SK-N-SH treated with all-trans-retinoic acid at 6 μM for 48 hours (cell line): ENCODE results near the gene GAP43.

Experiments used
- ARNTL ChIP-seq: fragments of 450-650 bp; formaldehyde crosslinking; IDR thresholded peaks from 2 replicates; pipeline ENCODE4 v1.5.0; 2020; ENCODE audit warnings: low read depth, mild to moderate bottlenecking, moderate library complexity, borderline replicate concordance

Gene GAP43

DNA sequence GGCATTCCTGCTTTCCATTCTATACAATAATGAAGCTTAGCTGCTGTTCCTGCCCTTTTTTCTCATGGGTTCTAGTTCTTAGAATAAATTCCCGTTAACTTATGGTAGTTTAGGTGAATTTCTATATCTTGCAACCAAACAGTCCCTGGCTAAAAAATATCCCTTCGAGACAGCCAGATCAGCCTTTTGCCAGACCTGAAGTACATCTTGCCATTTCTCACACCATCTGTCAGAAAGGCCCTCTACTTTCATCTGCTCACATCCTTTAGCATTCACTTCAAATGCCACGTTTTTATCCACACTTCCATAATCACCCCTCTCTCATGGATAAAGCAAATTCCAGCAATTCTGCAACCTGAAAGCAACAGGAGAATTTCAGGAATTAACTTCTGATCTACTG lies 145.4 kb downstream of the GAP43 start (continued):
- TF ChIP-seq ARNTL: no peak
